Urothelium cell line (cell line): ENCODE measurements around the gene C18orf54.
"Not testable (repeated sequence)": the region's sequence is repeated elsewhere in the genome, so short reads cannot be mapped to it uniquely, and the experiment has no call there.

Source experiments
- DNase-seq: peaks from one replicate; pipeline ENCODE4 v3.0.0; 2011; ENCODE audit warnings: low spot score, mixed read lengths
- FAIRE-seq: peaks from 2 replicates; lab custom pipeline; 2011; peaks lifted over from hg19 to GRCh38; lab: Jason Lieb, UNC

The C18orf54 gene

DNA sequence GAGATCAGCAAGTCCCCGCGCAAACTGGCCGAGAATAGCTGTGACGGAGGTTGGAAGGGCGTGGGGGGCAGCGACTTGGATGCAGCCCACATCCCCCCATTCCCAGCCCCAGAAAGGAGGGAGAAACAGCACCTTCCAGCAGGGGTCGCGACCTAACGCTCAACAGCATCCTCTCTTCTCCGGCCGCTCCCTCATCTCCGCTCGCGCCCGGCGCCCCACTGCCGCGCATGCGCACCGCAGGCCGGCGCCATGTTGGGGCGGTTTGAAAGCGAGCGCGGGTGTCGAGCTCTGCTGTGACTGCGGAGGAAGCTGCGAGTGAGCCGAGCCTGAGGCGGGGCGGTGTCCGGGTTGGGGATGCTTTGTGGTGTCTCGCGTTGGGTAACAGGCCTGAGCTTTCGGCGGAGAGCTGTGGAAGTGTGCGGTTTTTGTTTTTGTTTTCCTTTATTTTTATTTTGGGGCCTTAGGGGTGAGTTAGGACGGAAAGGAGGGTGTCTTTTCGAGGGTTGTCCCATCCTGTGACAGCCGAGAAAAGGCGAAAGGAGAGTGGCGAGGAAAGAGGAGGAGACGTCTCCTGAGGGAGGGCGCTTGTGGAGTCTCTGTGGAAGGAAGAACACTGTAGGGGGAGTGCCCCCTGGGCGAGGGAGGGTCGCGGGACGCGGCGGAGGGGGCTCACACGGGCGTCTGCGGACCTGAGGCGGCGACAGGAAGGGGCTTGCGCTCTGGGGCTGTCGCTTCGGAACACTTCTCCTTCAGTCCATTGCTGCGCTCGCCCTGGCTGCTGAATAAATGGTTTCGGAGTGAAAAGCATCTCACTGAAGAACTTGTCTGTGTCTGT is at the start of gene C18orf54, which contains the start of gene STARD6:
TSS of gene C18orf54 (plus strand) at position 247 of the 835 bp plus-strand sequence. CDS start 2,667 bp downstream, outside the sequence.
TSS of gene STARD6 (minus strand) at position 199 of the 835 bp plus-strand sequence. CDS start 3,285 bp downstream, outside the sequence.
- FAIRE-seq (no peak), DNase-seq (peak; percentile 92)

- not testable (repeated sequence) for DNase-seq, FAIRE-seq
These were observed 48.1 kb upstream of the C18orf54 start for GRCh38 chr18:54309564-54309963.

DNA sequence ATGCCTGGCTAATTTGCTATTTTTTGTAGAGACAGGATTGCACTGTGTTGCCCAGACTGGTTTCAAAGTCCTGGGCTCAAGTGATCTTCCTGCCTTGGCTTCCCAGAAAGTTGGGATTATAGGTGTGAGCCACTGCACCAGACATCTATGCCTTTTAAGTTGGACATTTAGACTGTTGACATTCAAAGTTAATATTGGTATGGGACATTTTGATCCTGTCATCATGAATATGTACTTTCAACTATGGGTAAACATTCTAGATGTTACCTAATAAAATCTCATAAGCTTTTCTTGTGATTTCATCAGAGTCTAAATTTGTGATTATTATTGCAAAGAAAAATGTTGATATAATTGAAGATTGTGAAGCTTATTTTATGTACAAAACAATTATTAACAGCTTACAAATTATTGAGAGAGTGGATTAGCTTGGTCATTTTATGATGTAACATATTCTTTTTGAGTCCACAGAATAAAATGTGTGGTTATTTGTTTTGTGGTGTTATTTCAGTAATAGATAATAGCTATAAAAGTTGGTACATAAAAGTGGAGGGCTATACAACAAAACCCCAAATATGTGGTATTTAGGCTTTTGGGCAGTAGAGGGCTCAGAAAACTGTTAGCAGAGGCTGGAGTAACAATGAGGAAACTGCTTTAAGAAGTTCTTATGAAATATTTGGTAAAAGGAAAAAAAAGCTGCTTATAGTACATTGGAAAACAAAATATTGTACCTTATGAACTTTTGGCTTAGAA is 41.5 kb upstream of the C18orf54 start:
- FAIRE-seq (no peak), DNase-seq (no peak)

DNA sequence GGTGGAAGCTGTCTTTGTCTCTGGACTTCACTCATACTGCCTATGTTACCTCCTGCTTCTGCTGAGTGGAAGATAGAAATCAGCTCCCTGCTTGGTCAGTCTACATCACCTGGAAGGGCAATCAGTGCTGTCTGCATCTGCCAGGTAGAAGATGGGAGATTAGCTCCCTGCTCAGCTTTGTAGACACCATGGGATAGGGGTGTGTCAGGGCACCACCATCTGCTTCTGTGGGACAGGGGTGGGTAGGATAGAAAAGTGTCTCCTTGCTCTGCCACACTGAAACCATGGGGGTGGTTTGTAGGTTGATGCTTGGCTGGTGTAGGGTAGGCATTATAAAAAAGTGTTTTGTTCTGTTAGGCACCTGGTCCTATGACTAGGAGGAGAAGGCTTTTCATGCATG is 34.1 kb upstream of the C18orf54 start:
- DNase-seq: no peak
- no peak for FAIRE-seq

GRCh38 chr18:54323970-54324369 is 33.7 kb upstream of the C18orf54 start:
- FAIRE-seq (no peak), DNase-seq (no peak)

DNA sequence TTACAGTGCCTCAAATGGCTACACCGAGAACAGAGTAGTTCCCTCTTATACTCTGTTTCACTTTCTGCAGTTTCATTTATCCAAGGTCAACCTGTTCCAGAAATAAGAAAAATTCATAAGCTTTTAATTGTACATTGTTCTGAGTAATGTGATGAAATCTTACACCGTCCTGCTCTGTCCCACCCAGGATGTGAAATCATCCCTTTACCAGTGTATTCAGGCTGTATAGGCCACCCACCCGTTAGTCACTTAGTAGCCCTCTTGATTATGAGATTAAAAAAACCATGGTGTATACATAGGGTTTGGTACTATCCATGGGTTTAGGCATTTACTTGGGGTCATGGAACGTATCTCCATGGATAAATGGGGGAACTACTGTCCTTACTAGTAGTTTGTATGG is 29.9 kb upstream of the C18orf54 start:
- FAIRE-seq (no peak), DNase-seq (no peak)

GRCh38 chr18:54329787-54330186 is 27.9 kb upstream of the C18orf54 start:
- no peak for FAIRE-seq
- no peak for DNase-seq

DNA sequence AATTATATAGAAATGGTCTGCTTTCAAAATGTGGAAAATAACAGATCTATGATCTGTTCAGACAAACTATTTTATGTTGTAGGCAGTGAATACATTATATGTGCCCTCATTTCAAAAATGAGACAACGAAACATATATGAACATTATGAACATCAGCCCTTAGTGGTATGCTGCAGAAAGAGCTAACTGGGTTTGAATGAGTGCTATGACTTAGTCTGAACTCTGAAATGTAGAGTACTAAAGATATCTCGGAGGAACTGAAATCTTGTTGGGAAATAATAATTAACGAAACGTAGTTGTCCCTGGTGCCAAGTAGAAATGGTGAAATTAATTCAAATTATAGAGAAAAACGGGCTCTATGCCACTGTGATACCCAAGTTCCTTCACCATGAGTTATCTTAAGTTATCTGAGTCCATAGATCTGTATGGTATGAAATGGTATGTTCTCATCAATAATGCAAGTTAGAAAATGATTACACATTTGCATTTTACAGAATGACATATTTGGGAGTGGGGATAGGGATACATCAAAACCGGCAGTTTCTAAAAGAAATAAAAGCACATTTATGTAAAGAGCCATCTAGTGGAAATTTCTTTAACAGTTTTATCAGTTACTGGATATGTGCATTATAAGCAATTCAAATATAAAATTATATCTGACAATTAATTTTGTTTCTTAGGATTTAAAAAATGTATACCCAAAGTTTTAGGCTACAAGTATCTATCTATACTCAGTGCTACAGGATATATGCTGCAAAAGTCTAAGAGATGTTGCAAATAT is 26.7 kb upstream of the C18orf54 start:
- FAIRE-seq: no peak
- no peak for DNase-seq

DNA sequence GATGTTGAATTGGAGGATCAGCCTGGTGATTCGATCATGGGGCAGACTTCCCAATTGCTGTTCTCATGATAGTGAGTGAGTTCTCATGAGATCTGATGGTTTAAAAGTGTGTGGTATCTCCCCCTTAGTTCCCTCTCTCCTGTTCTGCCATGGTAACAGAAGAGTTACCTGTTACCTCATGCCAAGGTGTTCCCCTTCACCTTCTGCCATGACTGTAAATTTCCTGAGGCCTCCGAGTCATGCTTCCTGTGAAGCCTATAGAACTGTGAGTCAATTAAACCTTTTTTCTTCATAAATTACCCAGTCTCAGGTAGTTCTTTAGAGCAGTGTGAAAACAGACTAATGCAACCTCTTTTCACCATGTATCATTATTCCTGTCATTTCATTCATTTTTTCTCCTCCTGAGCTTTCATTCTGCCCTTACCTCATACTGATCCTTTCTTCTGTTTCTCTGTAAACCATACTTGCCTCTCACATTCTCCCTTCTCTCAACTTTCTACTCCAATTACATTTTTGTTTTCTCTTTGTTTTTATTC is 22.0 kb upstream of the C18orf54 start:
- no peak for FAIRE-seq
- DNase-seq: no peak

DNA sequence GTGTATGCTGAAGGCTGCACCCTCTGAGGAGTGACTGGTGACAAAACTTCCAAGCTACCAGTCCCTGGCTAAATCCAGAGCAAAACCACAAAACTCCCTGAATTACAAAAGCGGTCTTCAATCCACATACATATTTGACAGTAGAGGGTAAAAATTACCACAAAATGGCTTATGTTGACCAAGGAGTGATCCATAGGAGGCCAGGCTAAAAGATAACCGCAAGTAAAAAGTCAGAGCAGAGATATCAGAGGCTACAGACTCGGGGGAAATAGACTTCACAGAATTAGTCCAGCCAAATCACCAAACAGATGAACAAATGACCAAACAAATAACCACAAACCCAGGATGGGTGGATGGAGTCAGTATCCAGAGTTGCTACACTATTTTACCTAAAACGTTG is 19.5 kb upstream of the C18orf54 start:
- DNase-seq (no peak), FAIRE-seq (no peak)

DNA sequence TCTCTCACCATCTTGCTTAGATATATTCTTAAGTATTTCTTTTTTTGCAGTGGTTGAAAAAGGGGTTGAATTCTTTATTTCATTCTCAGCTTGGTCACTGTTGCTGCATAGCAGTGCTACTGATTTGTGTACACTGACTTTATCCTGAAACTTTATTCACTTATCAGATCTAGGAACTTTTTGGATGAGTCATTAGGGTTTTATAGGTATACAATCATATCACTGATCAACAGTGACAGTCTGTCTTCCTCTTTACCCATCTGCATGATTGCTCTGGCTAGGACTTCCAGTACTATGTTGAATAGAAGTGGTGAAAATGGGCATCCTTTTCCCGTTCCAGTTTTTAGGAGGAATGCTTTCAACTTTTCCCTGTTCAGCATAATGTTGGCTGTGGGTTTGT is 6.5 kb upstream of the C18orf54 start:
- no peak for DNase-seq
- no peak for FAIRE-seq

- DNase-seq (no peak), FAIRE-seq (no peak)
These were observed 535 bp upstream of the C18orf54 start for GRCh38 chr18:54357082-54357659.

DNA sequence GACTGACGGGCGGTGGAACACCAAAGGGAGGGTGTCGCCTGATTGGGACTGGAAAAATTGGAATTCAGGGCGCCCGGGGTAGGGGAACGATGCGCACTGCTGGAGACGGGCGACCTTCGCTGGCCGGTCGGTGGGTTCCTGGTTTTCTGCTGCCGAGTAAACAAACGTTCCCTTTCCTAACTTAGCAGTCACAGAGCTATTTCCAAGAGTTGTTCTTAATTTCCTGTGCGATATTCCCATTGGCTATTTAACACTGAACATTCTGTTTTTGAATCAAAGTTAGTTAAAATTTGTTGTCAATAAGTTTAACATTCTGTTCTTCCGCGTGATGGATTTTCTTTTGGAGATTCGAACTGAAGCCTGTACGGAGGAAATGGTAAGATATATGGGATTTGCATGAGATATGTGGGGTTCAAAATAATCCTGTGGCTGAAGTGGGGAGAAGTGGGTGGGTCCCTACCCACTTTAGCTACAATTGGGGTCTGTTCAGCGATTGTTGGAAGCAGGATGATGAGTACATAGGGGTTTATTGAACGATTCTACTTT is 862 bp downstream of the C18orf54 start:
- DNase-seq (peak; percentile 19), FAIRE-seq (no peak)

DNA sequence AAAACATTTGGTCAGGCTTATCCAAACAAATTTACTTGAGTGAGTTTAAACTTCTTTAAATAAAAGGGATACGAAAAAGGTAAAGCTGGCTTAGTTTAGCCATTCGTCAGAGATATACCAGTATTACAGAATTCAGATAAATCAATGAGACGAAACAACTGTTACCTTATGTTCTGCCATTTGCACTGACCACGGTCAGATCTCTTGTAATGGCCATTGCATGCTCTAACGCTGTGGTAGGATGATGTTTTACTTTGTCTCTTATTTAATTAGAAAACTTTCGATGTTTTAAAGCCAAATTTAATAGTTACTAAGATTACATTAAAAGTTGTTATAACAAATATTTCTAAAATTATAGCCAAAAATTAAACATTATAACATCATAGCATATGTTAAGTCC is 1.5 kb downstream of the C18orf54 start:
- no peak for DNase-seq
- FAIRE-seq: no peak

DNA sequence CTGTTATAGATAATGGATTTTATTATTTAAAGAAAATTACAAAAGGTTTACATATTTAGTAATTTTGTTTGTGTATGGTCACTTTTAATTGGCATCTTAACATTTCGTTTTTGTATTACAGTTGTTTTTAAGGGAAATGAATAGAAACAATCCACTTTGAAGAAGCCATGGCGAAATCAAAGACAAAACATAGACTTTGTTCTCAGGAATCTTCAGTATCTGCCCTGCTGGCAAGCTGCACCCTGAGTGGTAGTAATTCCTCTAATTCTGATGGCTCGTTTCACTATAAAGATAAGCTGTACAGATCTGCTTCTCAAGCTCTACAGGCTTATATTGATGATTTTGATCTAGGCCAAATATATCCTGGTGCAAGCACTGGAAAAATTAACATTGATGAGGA is 2.7 kb downstream of the C18orf54 start:
- FAIRE-seq: no peak
- DNase-seq: no peak

GRCh38 chr18:54378057-54378456 is 20.4 kb downstream of the C18orf54 start:
- FAIRE-seq (no peak), DNase-seq (no peak)

DNA sequence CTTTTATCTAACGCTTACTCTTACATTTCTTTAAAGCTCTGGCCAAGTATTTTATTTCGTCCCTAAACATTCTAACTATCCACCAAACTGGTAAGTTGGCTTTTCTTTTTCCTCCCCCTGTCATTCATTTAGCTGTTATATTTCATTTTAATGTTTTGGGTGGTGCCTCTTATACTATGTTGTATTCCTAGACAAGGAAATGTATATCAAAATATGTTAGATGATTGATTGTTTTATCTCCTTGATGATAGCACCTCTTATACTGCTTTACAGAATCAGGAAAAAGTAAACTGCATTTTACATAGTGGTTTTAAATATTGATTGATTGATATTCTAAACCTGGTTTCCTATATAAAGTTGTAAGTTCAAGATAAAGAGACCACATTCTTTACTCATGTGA is 23.9 kb downstream of the C18orf54 start:
- no peak for DNase-seq
- no peak for FAIRE-seq

DNA sequence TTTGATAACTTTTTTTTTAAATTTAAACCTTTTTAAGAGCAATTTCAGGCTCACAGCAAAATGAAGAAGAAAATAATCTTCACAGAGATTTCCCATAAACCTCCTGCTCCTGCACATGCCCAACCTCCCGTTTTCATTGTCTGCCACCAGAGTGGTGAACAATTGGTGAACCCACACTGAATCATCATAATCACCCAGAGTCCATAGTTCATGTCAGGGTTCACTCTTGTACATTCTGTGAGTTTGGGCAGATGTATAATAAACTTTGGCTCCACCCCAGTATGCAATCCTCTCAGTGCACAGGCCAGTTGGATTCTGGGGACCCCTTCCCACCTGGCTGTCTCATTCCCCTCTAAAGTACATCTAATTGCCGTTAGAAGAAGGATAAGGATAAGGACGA is 24.4 kb downstream of the C18orf54 start:
- FAIRE-seq (no peak), DNase-seq (no peak)

DNA sequence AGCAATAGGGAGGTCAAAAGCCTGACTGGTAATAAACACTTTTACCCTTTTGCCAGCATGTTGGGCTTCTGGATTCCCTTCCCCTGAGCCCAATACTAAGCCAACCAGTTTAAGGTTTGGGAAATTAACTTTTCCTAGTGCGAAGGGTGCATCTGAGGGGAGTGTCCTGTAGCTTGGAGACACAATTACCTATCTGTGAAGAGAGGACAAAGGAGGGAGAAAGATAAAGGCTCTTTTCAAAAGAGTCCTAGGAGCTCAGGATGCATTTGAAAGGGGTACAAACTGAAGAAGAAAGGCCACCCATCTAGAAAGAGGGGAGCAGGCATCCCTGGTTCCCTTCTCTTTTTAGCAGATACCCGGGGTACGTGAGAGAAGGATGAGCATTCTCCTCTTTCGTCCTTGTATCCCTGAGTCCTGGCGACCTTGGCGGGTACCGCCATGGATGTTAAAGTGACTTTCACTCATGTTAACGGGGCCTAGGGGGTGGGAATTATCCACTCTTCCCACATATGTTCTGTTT is 25.1 kb downstream of the C18orf54 start:
- FAIRE-seq (no peak), DNase-seq (no peak)

DNA sequence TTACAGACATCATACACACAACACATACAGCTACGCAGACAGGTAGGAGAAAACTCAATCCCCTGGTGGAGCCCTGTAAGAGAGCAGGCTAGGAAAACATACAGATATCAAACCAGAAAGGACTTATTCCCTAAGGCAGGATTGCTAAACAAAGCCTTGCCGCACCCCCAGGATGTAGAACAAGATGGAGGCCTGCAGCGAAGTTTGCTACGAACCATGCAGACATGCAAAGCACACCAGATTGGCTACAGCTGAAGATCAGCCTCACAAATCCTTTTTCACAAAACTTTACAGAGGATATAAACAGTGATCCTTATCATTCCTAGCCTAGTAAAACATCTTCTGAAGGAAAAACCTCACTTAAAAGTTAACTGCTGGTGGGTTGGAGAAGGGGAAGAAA is 28.3 kb downstream of the C18orf54 start:
- no peak for DNase-seq

More for the DNA sequence above, 28.3 kb downstream of the C18orf54 start:
- FAIRE-seq: no peak
